ENCODE measurements around the gene EHD4.

The EHD4 gene

DNA sequence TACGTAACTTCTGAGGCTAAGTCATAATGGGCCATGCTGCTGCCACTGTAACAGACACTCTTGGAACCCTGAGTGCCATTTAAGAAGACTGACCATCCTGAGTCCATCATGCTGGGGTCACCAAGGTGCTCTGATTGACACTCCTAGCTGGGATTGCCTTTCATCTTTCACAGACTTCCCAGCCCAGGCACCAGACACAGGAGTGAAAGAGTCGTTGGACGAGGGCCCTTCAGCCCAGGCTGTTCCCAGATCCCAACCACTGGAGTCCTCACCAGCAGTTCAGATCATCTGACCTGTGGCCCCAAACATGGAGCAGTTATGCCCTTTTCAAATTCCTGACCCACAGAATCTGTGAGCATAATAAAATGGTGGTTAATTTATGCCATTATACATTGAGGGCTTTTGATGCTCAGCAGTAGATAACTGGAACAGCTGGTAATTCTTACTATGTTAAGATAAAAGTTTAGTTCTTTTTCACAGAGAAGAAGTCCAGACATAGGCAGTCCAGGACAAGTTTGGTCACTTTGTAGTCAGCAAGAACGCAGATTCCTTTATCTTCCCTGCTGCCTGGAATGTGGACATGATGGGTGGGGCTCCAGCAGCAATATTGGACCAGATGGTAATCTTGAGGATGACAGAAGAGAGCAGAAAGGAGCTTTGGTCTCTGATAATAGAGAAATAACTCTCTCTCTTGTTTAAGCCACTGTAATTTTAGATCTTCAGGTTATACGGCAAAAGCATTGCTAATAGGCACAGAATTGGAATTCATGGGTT is 7.3 kb upstream of the EHD4 start:
- DNase-seq: no peak

DNA sequence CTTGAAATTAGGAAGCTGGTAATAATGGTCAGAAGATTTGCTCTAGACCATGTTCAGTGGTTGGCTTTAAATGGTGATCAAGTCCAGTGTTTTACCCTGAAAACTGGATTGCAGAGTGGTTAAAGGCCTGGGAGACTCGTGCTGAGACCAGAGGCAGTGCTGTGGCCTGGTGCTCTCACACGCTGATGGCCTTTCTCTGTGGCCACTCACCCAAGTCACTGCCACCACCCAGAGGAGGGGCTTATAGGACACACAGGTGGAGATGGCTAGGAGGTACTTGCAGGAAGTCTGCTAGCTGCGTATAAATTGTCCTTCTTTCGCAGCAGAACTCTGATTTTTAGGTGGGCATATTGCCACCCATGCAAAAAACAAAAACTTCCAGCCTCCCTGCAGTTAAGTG is 6.2 kb upstream of the EHD4 start:
- no peak for DNase-seq

DNA sequence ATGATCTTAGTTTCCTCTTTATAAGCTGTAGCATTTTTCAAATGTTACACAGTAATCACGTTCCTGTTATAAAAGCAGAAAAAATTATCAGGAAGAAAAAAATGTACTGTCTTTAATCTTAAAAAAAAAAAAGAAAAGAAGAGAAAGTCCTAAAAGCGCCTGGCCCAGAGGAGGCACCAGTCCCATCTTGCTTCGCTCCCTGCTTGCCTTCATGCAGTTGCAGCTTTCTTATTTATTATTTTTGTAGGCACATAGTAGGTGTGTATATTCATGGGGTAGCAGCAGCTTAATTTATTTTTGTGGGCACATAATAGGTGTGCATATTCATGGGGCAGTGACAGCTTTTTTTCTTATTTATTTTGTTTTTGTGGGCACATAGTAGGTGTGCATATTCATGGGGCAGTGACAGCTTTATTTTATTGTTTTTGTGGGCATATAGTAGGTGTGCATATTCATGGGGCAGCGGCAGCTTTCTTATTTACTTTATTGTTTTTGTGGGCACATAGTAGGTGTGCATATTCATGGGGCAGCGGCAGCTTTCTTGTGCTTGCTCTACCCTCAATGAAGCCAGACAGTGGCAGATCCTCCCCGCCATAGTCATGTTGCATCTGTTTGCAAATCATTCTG is 5.5 kb upstream of the EHD4 start:
- no peak for DNase-seq

DNA sequence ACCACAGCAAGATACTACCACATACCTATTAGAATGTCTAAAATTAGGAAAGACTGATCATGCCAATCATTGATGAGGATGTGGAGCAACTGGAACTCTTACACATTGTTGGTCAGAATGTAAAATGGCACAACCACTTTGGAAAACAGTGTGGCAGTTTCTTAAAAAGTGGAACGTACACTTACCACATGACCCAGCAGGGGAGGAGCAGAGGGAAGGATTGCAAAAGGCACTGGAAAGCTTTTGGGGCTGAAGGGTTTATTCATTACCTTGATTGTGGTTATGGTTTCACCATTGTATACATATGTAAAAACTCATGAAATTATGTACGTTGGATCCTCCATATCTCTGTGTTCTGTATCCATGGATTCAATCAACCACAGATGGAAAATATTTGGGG is 3.3 kb upstream of the EHD4 start:
- DNase-seq: no peak

DNA sequence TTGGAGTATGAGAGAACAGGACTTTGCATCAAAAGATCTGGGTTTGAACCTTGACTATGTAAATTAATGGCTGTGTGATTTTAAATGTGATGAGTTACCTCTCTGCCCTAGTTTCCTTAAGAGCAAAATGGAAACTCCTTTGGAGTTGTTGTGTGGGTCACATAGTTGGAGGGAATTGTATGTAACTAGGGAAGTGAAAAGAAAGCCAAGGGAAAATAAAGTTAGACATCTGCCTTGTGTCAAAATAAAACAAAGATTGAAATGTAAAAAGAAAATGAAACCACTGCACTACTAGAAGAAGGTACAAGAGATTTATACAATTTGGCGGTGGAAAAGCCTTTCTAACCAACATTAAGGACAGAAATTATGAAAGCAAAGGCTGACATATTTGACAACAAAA is 1.7 kb upstream of the EHD4 start:
- no peak for DNase-seq

DNA sequence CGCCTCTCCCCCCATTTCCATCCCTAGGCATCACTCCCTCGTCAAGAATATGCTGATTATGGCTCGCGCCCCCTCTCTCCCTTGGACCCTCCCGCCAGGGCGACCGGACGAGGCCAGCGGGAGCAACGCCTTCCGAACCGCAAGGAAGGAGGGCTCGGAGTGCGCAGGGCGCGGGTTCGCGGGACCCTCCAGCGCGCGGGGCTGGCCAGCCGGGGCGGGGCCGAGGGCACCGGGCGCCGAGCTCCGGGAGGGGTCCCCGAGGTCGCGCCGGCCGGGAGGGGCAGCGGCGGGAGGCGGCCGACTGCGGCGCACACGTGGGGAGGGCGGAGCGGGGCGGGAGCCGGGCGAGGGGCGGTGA is 483 bp downstream of the EHD4 start:
- no peak for DNase-seq

DNA sequence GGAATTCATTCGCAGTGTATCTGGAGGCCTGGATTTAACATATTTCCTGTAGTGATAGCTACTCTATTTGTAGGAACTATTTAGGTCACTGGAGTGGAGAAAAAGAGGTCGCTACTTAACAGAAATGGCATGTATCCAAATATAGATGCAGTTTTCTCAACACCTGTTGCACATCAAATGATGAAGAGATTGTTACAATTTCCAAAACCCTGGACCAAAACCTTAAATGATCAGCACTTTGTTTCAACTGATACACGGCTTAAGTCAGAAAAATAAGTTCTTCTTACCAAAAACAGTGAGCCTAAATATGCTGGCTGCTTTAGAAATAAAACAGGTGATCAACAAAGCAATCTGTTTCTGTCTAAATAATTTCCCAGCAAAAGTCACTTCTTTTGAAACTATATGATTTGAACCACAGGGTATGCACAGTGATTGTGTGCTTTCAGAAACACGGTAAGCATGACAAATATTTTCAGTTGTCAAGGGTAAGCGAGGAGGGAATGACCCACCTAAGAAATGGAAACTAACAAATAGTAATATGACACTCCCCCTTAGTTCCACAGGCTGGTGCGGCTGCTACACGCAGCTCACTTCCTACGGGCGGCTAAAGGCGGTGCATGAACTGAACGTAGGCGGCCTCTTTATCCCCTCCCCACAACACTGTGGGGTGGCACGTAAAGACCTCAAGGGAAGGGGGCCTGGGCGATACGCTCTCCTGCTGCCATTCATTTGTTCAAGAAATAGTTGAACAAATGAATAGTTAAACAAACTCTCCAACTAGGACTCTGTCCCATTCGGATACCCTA is 1.1 kb downstream of the EHD4 start:
- peak; percentile 7 for DNase-seq

DNA sequence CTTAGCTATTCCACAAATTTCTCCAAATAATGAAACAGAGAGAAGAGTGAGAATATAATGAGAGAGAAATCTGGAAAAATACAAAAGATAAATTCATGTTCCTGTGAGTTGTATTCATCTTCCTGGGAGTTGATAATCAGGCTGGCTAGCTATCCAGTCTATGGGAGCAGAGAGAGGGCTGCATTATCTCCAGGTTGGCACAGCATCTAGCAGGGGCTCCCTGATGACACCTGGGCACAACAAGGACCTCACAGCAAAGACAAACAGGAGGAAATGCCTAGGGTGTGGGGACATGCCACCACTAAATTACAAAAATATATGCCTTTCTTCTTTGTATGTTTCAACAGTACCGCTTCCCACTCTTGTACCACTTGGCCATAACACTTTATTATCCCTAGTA is 1.9 kb downstream of the EHD4 start:
- no peak for DNase-seq

DNA sequence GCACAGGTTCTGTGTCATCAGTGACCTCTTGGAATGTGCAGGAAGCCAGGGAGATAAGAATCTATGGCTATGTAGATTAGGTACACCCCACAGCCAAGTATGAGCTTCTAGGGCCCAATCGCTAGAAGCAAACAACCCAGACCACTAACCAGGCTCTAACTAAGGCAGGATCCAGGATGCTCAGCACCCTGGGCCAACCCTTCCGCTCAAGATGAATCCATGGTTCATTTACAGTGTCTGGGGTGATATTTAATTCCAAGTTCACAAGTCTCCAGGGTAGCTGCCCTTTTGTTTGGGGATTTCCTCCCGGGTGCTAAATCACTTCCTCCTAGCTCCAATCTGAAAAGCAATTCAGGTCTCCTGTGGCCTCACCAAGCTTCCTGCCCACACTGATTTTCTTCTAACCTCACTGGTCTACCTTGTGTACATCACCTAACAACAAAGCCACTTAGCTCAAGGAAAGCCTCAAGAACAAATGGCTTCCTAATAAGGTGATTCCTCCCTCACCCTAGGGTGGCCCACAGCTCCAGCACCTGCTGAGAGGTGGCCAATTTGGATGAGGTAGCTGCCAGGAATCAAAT is 2.4 kb downstream of the EHD4 start:
- DNase-seq: no peak

DNA sequence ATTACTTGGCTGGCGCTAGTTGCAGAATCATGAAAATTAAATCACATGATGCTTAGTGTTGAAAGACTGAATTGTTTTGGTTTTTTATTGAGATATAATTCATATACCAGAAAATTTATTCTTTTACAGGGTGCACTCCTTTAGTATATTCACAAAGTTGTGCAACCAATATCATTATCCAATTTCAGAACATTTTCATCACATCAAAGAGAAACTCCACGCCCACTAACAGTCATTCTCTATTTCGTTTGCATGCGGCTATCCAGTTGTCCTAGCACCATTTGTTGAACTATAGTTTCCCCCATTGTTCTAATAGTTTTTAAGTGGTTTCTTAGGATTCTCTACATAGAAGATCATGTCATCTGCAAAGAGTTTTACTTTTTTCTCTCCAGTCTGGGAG is 3.7 kb downstream of the EHD4 start:
- no peak for DNase-seq

DNA sequence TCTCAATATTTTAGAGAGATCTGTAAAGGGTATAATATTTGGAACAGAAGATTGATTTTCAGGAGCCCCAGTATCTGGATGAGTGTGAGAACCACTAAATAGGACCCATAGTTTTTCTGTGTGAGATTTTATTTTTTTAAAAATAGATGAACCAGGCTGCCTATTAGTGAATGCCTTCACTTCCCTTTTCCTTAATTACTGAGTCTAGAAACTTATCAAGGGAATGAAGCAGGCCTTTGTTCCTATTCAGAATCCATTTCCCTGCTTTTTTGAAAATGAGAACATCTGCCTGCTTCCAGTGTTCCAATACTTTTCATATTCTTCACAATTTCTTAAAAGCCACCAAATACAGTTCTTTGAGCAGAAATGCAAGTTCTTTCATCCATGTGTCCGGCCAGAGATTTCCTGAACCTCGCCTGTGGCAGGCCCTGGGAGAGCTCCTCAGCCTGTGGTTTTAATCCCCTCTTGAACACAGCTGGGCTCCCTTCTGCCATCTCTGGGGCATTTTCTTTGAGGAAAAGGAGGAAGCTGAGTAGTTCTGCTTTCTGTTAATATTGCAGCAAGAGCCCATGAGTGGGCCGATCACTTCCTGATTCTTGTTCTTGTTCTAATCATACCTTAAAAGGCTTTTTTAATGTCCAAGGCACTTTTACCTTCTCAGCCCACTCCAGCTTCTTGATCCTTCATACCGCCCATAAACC is 4.7 kb downstream of the EHD4 start:
- no peak for DNase-seq

DNA sequence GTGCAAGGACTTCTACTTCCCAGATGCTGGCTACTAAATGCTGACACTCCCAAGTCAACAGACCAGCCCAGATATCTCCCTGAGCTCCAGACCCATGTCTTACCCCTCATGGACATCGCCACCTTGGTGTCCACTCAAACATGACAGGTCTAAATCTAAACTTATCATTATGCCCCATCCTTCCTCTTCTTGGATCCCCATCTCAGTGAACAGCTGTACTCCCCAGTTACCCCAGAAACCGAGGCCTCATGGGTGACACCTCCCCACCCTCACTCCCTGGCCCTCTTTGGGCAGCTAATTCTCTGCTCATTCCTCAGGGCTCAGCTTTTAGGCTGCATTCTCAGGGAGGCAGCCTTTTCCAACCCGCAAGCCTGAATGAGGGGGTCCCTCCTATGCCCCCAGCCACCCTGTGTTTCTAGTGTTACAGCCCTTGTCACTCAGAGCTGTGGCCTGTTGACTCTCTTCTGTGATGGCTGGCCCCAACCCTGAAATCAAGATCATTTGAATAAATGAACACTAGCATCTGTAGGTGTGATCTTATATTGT is 5.4 kb downstream of the EHD4 start:
- no peak for DNase-seq

DNA sequence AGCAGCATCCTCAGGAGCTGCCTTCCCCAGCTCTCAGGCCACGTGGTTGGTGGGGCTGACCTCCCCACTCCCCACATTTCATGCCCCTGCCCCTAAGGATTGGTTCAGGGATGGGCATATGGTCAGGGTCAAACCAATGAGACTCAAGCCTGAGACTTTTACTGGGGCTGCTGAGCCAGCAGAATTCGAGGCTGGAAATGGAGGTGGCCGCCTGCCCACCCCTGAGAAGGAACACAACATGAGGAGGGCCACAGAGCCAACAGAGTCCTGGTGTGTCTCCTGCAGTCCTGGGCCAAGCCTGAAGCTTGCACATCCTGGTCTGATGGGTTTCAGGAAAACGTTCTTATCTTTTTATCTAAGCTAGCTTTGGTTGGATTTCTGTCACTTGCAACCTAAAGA is 5.9 kb downstream of the EHD4 start:
- no peak for DNase-seq

DNA sequence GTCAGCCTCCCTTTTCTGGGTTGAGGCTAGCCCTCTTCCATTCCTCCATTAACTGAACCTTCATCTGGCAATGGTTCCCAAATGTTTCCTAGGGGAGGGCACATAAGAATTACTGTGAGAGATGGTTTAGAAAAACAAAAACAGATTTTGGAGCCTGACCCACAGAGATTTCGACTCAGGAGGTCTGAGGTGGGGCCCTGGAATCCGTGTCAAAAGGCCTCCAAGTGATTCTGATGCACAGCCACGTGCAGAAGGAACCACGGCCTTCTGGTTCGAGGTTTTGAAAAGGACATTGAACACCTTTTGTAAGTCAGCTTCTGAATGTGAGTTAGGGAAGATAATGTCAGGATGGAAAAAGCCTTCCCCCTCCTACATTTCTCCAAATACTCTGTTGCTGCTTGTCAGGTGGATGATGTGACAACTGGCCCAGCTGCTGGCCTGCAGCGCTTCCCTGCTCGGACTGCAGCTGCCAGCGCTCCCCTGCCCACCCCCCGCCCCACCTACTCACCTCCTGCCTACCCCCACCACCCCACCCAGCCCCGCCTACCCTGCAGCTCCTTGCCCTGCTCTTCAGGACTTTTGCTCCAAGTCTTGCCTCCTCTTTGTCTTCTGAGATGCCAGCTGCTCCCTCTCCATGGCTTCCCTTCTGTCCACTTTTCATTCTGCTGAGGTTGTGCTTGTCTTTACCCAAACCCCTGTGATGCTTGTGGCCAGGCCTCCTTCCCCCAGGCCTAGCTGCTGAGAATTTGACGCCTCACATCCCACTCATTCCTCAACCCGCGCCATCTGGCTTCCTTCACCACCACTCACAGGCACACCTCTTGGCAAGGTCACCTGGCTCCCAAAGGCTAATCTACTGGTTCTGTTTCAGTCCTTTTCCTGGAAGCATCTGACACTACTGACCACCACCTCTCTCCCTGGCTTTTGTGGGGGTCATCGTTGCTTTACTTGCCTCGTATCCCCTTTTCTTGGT is 6.6 kb downstream of the EHD4 start:
- no peak for DNase-seq

DNA sequence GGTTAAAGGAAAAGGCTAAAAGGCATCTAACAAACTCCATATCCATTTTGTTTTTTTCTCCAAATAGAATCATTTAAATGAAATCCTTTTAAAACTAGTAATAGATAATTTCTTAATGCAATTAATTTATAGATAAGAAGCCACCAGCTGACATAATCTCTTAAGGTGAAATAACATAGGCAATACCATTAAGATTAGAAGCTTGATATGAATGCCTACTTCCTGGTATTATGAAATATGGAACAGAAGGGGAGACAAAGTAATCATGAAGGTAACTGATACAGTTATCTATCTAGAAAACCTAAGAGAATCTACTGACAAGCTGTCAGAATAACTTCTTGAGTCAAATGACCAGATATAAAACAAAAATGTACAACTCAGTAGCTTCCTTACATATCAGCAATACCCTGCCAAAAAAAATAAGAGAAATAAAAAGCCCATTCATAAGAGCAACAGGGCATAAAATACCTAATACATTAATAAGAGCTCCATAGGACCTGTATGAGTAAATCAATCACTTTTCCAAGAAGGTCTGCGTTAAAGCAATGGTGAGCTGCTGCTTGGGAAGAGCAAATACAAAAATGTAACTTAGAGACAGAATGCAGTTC is 10.7 kb downstream of the EHD4 start:
- DNase-seq: no peak

DNA sequence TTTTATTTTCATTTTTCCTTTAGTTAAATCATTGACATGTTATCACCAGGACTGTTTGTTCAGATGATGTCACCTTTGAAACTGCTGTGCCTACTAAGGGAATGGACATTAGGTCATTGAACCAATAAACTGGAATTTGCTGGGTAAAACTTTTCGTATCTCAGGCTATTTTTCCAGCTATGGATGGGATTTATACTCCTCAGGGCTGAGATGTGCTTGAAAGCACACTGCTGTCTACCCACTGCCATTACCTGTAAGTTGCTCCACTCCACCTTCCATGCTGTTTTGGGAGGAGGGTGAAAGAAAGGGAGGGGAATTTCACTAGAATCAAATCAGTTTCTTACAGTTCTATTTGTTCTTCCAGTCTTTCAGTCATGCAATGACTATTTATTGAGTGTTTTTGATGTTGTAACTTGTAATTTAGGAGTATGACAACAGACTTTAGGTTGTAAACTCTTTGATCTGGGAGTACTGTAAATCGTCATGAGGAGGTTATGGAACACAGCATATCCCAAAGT is 11.3 kb downstream of the EHD4 start:
- DNase-seq: no peak

DNA sequence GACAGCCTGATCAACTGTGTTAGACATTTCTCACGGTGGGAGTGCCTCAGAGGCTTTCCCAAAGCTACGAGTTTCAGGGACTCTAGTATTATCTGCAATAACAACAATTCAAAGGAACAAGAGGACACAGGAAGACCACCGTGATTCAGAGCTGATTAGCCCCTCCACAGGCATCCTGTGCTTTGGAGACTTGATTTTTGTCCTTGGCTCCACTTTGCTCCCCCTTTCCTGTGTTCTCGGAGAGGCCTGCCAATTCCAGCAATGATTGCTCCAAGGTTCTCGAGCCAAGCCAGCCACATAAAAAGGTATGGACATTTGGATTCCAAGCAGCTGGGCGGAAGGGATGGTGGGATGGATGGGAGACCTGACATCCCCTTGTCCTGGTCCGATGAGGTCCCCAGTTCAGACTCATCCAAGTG is 14.3 kb downstream of the EHD4 start:
- DNase-seq: no peak

DNA sequence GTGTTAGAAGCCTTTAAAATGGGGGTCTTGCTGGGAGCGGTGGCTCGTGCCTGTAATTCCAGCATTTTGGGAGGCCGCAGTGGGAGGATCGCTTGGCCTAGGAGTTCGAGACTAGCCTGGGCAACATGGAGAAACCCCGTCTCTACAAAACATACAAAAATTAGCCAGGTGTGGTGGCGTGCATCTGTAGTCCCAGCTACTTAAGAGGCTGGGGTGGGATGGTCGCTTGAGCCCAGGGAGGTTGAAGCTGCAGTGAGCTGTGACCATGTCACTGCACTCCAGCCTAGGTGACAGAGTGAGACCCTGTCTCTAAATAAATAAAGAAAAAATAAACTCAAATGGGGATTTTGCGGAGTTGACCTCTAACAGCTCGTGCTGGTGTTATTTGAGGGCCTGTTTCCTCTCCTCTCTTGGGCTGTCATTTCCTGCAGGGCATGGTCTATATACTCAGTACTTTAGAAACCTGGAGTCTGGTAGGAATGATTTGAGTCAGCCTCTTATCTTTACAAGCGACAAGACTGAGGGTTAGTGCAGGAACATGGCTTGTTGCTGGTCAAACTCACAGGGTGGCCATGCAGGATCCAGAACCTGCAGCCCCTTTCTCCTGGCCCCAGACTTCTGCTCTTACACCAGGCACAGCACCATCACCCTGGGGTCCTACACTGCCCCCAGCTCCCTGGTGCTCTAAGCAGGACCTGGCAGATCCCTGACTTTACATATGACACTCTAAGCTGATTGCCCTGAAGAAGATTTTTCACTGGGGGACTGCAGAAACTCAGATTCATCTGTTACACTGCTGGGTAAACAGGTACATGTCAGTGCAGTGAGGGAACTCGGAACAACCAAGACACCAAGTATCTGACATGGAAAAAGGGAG is 15.1 kb downstream of the EHD4 start:
- no peak for DNase-seq

DNA sequence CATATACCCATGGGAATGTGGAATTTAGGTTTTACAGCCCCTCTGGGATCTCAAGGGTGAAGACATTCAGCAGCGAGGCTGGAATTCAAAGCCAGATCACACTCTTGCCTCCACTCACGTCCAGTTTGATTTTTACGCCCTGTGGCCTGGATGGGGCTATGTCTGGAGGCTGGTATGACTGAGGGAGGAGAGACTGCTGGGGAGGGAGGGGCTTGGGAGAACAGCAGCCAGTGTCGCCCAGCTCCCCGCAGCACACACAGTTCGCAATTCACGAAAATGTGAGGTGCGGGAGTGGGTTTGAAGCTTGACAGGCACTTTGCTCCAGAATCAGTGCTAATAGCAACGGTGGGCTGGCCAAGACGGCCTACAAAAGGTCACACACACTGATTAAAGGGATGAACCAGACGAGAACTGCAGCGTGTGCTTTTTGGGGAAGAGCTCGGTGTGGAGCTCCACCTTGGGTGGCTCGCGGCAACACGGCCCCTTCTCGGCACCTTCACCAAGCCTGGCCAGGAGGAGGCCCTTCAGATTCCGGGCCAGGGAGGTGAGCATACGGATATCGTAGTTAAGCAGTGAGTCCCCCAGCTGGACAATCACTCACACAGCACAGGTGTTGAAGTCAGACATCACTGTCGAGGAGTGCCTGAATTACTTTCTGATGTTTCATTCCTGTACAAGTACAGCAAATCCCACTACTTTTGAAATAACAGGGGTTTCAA is 16.4 kb downstream of the EHD4 start:
- no peak for DNase-seq

Data from NCI-H1694 (cell line).